ENCODE results near the gene LARP6.

GRCh38 chr15:70829371-70830166, 24.4 kb downstream of the LARP6 start:
- TF ChIP-seq CTCF (conservative IDR thresholded peaks at IDR 0.05; ENCODE audit: low read depth, low read length) (no peak), EZH2 (IDR thresholded peaks at IDR 0.05; ENCODE audit: borderline replicate concordance, low read depth, low read length, poor library complexity, severe bottlenecking) (no peak)

Data from A673 (cell line).